HG02571 (cell line): ENCODE measurements around the gene FNBP1.
"Not testable (repeated sequence)": the region's sequence is repeated elsewhere in the genome, so short reads cannot be mapped to it uniquely, and the experiment has no call there.

ENCODE experiments used
- ATAC-seq: cut with Tn5 transposase; IDR thresholded peaks from one replicate; pipeline ENCODE4 v1.9.1; 2021; ENCODE audit warnings: mild to moderate bottlenecking, moderate library complexity; ENCODE audit not compliant: unreplicated experiment

FNBP1 gene

DNA sequence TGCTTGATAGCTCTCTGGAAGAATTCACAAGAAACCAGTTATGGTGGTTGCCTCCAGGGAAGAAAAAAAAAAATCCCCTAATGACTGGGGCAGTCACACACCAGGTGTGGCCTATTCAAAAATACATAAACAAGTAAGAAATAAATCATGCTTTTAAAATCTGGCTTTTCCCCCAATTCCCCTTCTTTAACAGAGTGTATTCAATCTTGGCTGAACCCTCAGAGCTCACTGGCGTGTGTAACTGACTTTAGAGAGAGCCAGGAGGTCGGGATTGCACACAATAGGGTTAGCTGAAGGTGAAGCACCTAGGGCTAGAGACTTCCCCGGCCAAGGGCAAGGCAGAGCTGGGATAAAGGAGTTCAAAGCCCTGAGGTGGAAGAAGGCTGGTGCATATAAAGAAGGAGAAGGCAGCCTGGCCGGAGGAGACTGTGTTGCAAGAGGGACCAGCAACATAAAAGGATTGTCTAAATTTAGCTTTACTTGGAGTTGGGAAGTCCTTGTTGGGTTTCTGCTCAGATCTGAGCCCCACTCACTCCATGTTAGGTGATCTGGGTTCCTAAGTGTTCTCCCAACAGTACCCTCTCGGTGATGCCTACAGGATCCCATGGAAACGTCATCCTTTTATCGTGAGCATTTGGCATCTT, 19.7 kb downstream of the FNBP1 start:
- no peak for ATAC-seq

DNA sequence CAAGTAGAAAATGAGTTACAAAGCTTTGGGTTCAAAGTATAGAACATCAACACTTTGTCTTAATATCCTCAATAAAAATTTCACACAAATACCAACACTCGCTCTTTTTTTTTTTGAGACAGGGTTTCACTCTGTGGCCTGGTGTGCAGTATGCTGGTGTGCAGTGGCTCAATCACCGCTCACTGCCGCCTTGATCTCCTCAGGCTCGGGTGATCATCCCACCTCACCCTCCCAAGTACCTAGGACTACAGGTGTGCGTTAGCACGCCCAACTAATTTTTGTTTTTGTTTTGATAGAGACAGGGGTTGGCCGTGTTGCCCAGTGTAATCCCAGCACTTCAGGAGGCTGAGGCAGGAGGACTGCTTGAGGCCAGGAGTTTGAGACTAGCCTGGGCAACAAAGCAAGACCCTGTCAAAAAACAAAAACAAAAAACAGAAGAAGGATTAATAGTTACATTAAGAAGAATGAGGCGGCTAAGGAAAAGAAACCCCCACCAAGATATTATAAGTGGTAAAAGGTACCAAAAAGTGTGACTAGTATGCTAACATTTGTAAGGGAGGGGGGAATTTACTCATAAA, 20.3 kb downstream of the FNBP1 start:
- ATAC-seq = no peak

DNA sequence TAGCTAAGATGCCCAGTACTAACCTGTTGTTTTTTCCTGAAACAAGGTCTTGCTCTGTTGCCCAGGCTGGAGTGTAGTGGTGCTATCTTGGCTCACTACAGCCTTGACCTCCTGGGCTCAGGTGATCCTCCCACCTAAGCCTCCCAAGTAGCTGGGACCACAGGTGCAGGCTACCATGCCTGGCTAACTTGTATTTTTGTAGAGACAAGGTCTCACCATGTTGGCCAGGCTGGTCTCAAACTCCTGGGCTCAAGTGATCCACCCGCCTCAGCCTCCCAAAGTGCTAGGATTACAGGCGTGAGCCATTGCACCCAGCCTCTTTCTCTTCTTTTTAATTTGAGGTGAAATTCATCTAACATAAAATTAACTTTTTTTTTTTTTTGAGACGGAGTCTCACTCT, 21.1 kb downstream of the FNBP1 start:
- ATAC-seq = not testable (repeated sequence)

DNA sequence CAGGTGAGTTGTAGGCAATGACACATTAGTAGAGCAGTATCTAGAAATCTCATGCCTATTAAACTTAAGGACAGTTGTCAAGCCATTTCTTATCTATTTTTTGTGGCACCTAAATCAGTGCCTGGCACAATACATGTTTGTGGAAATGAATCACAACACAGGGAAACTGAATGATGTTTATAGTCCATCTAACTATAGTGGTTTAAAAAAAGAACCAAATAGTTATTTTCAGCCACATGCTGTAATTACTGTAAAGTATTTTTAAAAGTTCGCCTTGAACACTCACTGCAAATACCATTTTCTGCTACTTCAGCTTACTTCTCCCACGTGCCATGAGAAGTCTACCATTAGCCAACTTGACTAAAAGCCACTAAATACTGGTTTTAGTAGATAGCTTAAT, 21.9 kb downstream of the FNBP1 start:
- ATAC-seq = no peak

DNA sequence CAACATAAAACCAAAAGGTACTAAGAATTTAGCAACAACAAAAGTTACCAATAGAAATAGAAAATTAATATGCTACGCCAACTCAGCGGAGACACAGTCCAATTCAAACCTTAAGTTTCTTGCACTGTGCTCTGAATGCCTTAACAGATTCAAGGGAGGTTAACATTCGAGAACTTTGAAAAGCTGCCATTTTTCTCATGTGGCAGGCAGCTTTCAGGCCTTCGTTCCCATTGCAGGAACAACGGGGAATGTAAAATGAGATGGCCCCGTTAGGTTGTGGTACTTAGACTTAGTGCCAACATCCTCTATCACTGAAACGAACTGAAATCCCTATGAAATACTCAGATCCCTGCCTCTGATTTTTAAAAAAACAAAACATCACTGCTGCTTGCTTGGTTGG, 22.4 kb downstream of the FNBP1 start:
- ATAC-seq = no peak

DNA sequence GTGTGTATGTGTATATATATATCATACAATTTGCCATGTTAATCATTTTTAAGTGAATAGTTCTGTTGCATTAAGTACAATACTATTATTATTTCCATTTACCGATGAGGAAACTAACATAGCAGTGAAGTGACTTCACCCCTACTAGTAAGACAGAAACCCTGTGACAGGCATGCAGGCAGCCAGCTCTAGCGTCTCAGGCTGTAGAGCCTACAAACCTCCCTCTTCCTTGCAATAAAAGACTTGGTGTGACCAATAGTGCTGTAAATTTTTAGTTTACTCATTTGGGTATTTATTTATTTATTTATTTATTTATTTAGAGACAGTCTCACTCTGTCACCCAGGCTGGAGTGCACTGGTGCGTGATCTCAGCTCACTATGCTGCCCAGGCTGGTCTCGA, 24.7 kb downstream of the FNBP1 start:
- no peak for ATAC-seq

DNA sequence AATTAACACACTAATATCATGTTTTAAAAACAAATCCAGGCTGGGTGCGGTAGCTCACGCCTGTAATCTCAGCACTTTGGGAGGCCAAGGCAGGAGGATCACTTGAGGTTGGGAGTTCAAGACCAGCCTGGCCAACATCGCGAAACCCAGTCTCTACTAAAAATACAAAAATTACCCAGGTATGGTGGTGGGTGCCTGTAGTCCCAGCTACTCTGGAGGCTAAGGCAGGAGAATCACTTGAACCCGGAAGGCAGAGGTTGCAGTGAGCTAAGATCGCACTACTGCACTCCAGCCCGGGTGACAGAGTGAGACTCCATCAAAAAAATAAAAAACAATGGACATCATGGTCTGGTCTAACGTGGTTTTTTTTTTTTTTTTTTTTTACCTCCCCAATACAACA, 25.5 kb downstream of the FNBP1 start:
- not testable (repeated sequence) for ATAC-seq

DNA sequence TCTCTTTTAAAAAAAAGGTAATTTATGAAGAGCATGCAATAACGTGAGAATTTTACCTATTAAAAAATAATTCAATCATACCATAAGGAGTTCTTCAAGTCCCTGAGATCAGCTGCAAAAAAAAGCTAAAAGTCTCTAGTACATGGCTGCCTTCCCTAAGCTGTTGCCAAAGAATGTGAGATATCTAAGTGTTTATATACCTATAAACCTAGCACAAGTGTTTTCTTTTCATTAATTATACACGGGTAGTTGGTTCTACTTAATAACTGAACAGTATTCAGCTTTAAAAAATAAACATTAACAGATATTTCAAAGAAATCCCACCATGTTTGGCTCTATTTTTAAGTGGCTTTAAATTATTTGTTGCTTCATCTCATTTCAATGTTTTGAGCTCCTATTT, 25.9 kb downstream of the FNBP1 start:
- ATAC-seq = no peak

DNA sequence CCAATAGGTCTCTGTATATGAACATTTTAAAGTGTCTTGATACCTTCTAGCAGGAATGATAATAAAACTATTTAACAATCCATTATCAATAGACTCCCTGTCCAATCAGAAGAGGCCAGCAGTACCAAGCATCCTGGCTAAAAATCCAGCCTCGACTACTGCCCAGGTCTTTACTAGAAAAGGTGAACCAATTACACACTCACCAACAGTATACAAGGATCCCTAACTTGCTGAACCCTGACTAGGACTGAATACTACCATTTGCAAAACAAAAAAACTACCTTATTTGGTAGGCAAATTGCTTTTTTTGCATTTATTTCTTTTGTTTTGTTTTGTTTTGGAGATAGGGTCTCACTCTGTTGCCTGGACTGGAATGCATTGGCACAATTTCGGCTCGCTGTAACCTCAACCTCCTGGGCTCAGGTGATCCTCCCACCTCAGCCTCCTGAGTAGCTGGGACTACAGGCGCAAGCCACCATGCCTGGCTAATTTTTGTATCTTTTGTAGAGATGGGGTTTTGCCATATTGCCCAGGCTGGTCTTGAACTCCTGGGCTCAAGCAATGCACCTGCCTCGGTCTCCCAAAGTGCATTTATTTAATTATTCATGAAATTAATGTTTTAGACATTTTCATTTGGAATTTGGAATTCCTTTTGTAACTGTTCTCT, 27.5 kb downstream of the FNBP1 start:
- ATAC-seq = no peak

DNA sequence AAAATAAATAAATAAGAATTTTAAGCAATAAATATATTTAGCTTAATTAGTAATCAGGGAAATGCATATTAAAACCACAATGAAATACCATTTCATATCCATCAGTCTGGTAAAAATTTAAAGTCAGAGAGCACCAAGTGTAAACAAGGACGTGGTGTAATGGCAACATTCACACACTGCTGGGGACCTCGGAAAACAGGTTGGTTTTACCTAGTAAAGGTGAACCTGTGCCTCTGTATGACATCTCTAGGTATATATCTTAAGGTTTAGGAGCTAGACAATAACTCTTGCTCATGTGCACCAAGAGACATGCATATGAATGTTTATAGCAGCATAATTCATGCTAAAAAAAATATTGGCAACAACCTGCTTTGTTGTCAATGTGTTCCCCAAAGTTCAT, 29.7 kb downstream of the FNBP1 start:
- no peak for ATAC-seq

DNA sequence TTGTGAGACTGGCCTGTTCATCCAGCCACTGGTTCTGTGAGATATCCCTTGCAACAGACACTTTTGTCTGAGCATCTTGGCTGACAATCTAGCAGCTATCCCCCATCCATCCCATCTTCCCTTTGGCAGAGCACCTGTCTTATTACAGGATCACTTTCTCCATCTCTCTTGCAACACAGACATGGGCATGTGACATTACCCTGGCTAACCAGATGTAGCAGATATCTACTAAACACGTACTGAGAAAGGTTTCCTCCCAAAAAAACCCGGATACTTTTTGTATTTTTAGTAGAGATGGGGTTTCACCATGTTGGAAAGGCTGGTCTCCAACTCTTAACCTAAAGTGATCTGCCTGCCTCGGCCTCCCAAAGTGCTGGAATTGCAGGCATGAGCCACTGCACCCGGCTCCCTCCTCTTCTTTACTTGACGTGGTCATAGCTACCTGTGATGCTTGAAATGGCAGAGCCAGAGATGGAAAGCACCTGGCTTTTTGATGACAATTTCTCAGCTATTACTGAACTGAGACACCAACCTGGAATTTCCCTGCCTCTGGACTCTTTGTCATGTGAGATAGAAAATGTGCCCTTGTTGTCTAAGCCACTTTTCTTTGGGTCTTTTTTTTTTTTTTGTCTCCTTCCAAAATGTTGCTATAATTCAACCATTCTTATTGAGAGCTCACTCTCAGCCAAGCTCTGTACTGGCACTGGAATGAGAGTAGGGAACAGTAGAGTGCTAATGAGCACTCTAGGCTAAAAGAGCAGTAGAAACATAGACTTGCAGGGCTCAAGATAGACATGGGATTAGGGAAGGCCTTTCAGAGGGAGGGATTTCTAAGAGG, 32.6 kb downstream of the FNBP1 start:
- ATAC-seq = no peak

DNA sequence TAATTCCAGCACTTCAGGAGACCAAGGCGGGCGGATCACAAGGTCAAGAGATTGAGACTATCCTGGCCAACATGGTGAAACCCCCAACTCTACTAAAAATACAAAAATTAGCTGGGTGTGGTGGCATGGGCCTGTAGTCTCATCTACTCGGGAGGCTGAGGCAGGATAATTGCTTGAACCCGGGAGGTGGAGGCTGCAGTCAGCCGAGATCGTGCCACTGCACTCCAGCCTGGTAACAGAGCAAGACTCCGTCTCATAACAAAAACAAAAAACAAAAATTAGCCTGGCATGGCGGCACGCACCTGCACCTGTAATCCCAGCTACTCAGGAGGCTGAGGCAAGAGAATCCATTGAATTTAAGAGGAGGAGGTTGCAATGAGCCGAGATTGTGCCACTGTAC, 33.4 kb downstream of the FNBP1 start:
- ATAC-seq = not testable (repeated sequence)

DNA sequence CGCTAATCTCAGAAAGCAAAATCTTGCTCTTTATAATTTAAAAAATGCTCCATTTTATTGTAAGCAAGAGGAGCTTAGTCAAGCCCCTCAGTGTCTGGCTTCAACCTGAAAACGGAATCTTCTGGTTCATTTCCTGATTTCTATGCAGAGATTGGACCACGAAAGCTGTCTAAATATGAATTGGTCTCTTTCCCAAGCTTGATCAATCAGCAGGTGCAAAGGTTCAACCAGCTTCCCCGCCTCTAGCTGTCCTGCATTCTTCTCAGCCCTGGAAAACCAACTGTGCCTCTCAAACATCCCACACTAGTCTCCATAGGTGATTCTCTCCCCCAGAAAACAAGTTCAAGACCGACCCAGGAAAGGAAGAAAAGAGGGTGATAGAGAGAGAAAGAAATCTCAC, 34.5 kb downstream of the FNBP1 start:
- no peak for ATAC-seq

DNA sequence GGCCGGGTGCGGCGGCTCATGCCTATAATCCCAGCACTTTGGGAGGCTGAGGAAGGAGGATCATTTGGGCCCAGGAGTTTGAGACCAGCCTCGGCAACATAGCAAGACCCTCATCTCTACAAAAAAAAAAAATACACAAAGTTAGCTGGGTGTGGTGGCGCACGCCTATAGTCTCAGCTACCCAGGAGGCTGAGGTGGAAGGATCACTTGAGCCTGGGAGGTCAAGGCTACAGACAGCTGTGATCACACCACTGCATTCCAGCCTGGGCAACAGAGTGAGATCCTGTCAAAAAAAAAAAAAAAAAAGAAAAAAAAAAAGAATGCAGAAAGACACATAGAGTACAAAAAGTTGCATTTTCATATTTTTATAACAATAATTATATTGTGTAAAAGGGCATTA, 36.0 kb downstream of the FNBP1 start:
- not testable (repeated sequence) for ATAC-seq

DNA sequence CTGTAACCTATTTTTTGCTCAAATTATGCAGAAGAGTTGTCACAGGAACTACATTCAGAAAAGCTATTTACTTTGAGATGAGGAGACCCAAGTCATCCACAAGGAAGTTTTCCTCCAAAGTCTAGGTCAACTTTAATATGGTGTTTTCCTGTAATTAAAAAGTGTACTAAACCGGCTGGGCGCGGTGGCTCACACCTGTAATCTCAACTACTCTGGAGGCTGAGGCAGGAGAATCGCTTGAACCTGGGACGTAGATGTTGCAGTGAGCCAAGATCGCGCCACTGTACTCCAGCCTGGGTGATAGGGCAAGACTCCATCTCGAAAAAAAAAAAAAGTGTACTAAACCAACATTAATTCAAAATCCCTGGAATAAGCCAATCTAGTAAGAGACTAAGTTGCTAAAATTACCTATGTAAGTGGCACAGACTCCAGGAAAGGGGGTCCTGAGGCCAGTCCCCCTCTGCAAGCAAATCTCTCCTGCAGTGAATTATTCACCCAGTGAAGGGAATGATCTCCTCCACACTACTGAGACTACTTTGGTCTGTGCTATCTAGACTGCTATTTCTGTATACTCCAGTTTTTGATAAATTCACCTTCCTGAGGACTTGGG, 38.9 kb downstream of the FNBP1 start:
- ATAC-seq = no peak

DNA sequence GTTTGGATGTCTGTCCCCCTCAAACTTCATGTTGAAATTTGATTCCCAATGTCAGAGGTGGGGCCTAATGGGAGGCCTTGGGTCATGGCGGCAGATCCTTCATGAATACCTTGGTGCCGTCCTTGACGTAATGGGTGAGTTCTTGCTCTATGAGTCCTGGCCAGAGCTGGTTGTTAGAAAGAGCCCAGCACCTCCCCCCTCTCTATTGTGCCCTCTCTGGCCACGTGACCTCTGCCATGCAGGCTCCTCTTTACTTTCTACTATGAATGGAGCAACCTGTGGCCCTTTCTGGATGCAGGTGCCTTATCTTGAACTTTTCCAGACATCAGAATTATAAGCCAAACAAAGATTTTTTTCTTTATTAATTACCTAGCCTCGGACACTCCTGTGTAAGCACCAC, 40.7 kb downstream of the FNBP1 start:
- no peak for ATAC-seq

DNA sequence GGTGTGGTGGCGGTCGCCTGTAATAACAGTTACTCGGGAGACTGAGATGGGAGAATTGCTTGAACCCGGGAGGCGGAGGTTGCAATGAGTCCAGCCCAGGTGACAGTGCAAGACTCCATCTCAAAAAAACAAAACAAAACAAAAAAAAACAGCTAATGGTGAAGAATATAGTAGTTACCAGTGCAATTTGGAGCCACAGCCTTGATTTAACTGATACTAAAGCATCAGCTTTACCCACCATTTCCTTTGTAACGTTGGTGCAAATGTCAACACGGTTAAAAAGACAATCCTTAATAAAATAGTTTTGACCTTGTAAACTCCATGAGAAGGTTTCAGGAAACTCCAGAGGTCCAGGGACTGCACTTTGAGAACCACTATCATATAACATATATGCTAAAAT, 41.8 kb downstream of the FNBP1 start:
- ATAC-seq = no peak

DNA sequence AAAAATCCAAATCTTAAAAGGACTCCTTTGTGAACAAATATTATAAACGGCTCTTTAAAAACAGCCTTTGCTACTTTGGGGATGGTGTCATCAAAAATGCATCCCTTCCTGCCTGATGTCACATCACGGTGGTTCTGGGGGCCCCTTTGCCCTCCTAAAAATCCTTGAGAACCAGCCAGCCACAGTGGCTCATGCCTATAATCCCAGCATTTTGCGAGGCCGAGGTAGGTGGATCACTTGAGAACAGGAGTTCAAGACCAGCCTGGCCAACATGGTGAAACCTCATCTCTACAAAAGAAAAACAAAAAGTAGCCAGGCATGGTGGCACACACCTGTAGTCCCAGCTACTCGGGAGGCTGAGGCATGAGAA, 43.9 kb downstream of the FNBP1 start:
- no peak for ATAC-seq

DNA sequence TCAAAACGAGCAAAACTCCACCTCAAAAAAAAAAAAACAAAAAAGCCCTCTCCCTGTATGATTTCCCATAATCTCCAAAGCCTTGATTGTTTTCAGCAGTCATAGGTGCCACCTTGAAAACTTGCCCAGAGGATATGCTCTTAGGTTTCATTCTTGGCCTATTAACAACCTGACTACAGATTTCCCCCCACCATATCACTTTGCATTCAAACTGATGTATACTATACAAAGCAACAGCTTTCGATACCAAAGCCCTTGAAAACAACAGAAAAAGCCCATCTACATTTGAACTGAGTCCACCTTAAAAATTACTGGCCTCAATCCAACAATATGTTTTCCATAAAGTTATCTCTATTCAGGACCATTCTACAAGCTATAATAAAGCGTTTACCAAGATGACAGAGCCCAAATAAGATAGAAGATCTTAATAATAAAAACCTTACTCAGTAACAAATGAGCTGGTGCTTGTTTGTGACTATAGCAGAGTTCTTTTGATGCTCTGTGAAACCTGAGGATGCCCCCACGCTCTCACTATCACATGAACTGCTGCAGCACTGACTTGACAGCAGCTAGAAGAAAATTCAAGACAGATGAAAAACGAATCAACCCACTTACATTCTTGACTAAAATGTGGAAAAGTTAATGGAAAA, 44.4 kb downstream of the FNBP1 start:
- ATAC-seq = no peak

DNA sequence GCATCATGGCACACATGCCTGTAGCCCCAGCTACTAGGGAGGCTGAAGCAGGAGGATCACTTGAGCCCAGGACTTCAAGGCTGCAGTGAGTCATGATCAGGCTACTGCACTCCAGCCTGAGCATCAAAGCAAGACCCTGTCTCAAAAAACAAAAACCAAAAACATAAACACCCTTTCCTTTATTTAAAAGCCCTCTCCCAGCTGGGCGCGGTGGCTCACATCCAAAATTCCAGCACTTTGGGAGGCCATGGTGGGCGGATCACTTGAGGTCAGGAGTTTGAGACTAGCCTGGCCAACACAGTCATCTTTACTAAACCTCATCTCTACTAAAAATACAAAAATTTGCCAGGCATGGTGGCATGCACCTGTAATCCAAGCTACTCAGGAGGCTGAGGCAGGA, 45.3 kb downstream of the FNBP1 start:
- not testable (repeated sequence) for ATAC-seq
